NCI-H128 (cell line): ENCODE data around the gene AKR1E2.

ENCODE experiments used
- DNase-seq: peaks from one replicate; lab custom pipeline; 2025; ENCODE audit not compliant: unreplicated experiment; lab: John Stamatoyannopoulos, UW

The AKR1E2 gene

GRCh38 chr10:4825868-4826791 is at the start of gene AKR1E2:
Gene AKR1E2, plus strand, starts transcription at chr10:4826207. Its CDS starts 118 bp downstream, at chr10:4826325.
- DNase-seq: no peak

- DNase-seq: no peak
Measured at GRCh38 chr10:4776234-4776638, 49.8 kb upstream of the AKR1E2 start.

GRCh38 chr10:4778761-4779160 is 47.2 kb upstream of the AKR1E2 start:
- no peak for DNase-seq

- DNase-seq: no peak
Measured at GRCh38 chr10:4780091-4780490, 45.9 kb upstream of the AKR1E2 start.

GRCh38 chr10:4780782-4781181 is 45.2 kb upstream of the AKR1E2 start:
- no peak for DNase-seq

GRCh38 chr10:4781955-4782354 is 44.1 kb upstream of the AKR1E2 start:
- no peak for DNase-seq

- DNase-seq: no peak
Measured at GRCh38 chr10:4784667-4785333, 41.2 kb upstream of the AKR1E2 start.

GRCh38 chr10:4786043-4786839 is 39.8 kb upstream of the AKR1E2 start:
- no peak for DNase-seq

- no peak for DNase-seq
Measured at GRCh38 chr10:4790045-4790444, 36.0 kb upstream of the AKR1E2 start.

- DNase-seq: no peak
Measured at GRCh38 chr10:4790922-4791321, 35.1 kb upstream of the AKR1E2 start.

- DNase-seq: no peak
Measured at GRCh38 chr10:4792381-4792780, 33.6 kb upstream of the AKR1E2 start.

GRCh38 chr10:4801405-4801804 is 24.6 kb upstream of the AKR1E2 start:
- DNase-seq: no peak

- no peak for DNase-seq
Measured at GRCh38 chr10:4802711-4803487, 23.1 kb upstream of the AKR1E2 start.

- no peak for DNase-seq
Measured at GRCh38 chr10:4803822-4804221, 22.2 kb upstream of the AKR1E2 start.

- DNase-seq: no peak
Measured at GRCh38 chr10:4804465-4804864, 21.5 kb upstream of the AKR1E2 start.

GRCh38 chr10:4806534-4806933 is 19.5 kb upstream of the AKR1E2 start:
- no peak for DNase-seq

GRCh38 chr10:4807761-4808507 is 18.1 kb upstream of the AKR1E2 start:
- DNase-seq: no peak

- no peak for DNase-seq
Measured at GRCh38 chr10:4809156-4809555, 16.9 kb upstream of the AKR1E2 start.

- DNase-seq: no peak
Measured at GRCh38 chr10:4810092-4810491, 15.9 kb upstream of the AKR1E2 start.

- DNase-seq: no peak
Measured at GRCh38 chr10:4812046-4812445, 14.0 kb upstream of the AKR1E2 start.
